K562 (cell line): ENCODE data around the gene LIMS1. TPM values are rescaled to one million over a fixed set of nuclear protein-coding genes. Genes with fewer than 3 reads are reported as not detected.

Experiments used
- BHLHE40 ChIP-seq: IDR thresholded peaks from 2 replicates; pipeline ENCODE4 v1.6.1; 2011; ENCODE audit warnings: low read length, improper control_type of control experiment
- BMI1 ChIP-seq: fragments of 150-350 bp; IDR thresholded peaks from 2 replicates; pipeline ENCODE4 v1.6.1; 2014; ENCODE audit warnings: low read length
- BRD4 ChIP-seq: fragments of 200-600 bp; sonication (generic); IDR thresholded peaks from 2 replicates; pipeline ENCODE4 v1.6.1; 2017; ENCODE audit warnings: inconsistent platforms
- CBX5 ChIP-seq: IDR thresholded peaks from 2 replicates; pipeline ENCODE4 v1.6.1; 2014; ENCODE audit warnings: low read depth, borderline replicate concordance
- CREM ChIP-seq: IDR thresholded peaks from 2 replicates; pipeline ENCODE4 v1.6.1; 2014; ENCODE audit warnings: antibody characterized with exemption, low read depth
- EHMT2 ChIP-seq: fragments of 450-650 bp; IDR thresholded peaks from 2 replicates; pipeline ENCODE4 v1.6.1; 2018; ENCODE audit warnings: antibody characterized with exemption
- FIP1L1 ChIP-seq: fragments of 200-400 bp; formaldehyde crosslinking; IDR thresholded peaks from 2 replicates; pipeline ENCODE4 v1.6.1; 2018; ENCODE audit warnings: mild to moderate bottlenecking, low read depth, low read length; ENCODE audit not compliant: poor library complexity, severe bottlenecking
- HEY1 ChIP-seq: fragments of 250-450 bp; sonication (Bioruptor Pico); IDR thresholded peaks from 2 replicates; pipeline ENCODE4 v1.5.0; 2020; ENCODE audit warnings: mild to moderate bottlenecking, moderate library complexity, borderline replicate concordance
- HNRNPK ChIP-seq: fragments of 200-400 bp; formaldehyde crosslinking; IDR thresholded peaks from one replicate; pipeline ENCODE4 v1.6.1; 2018; ENCODE audit warnings: mild to moderate bottlenecking, low read depth, low read length; ENCODE audit not compliant: poor library complexity, severe bottlenecking
- KLF13 ChIP-seq: fragments of 450-650 bp; IDR thresholded peaks from 2 replicates; pipeline ENCODE4 v1.6.1; 2016; ENCODE audit warnings: missing genetic modification characterization, low read depth, mild to moderate bottlenecking, missing compliant biosample characterization, moderate library complexity, borderline replicate concordance
- MEF2A ChIP-seq: IDR thresholded peaks from 2 replicates; pipeline ENCODE4 v1.6.1; 2011; ENCODE audit warnings: low read depth, mild to moderate bottlenecking, low read length, moderate library complexity; ENCODE audit not compliant: control insufficient read depth
- MTA1 ChIP-seq: fragments of 450-650 bp; IDR thresholded peaks from 2 replicates; pipeline ENCODE4 v1.6.1; 2017; ENCODE audit warnings: borderline replicate concordance
- MYBL2 ChIP-seq, 2 experiments: fragments of 450-650 bp in 1 of 2; sonication (generic) in 1 of 2; formaldehyde crosslinking in 1 of 2; IDR thresholded peaks; 2 replicates each; pipeline versions ENCODE4 v1.6.1 to v1.8.1; 2017 to 2022; ENCODE audit warnings: borderline replicate concordance in 1 of 2, inconsistent platforms in 1 of 2, low read depth in 1 of 2, mild to moderate bottlenecking in 1 of 2, missing genetic modification reagents in 1 of 2, moderate library complexity in 1 of 2
- PURB ChIP-seq: sonication (generic); formaldehyde crosslinking; IDR thresholded peaks from 2 replicates; pipeline ENCODE4 v1.9.0; 2021; ENCODE audit warnings: low read depth, mild to moderate bottlenecking, missing genetic modification reagents
- PYGO2 ChIP-seq: fragments of 450-650 bp; IDR thresholded peaks from 2 replicates; pipeline ENCODE4 v1.6.1; 2016; ENCODE audit warnings: mild to moderate bottlenecking, missing genetic modification characterization, moderate library complexity, missing compliant biosample characterization
- SMARCB1 ChIP-seq: IDR thresholded peaks from 2 replicates; pipeline ENCODE4 v1.6.1; 2011; ENCODE audit warnings: improper control_type of control experiment, low read depth; ENCODE audit not compliant: insufficient read length
- SREBF1 ChIP-seq: fragments of 150-350 bp; IDR thresholded peaks from 2 replicates; pipeline ENCODE4 v1.6.1; 2014; ENCODE audit warnings: antibody characterized with exemption, low read depth, low read length, borderline replicate concordance
- TEAD2 ChIP-seq: fragments of 450-650 bp; IDR thresholded peaks from 2 replicates; pipeline ENCODE4 v1.6.1; 2016; ENCODE audit warnings: missing genetic modification characterization, control low read depth, missing compliant biosample characterization
- THRAP3 ChIP-seq: fragments of 450-650 bp; IDR thresholded peaks from 2 replicates; pipeline ENCODE4 v1.6.1; 2016; ENCODE audit warnings: mild to moderate bottlenecking, inconsistent platforms, borderline replicate concordance
- ZNF347 ChIP-seq: fragments of 450-650 bp; formaldehyde crosslinking; IDR thresholded peaks from 2 replicates; pipeline ENCODE4 v1.4.0; 2020; ENCODE audit warnings: low read depth, mild to moderate bottlenecking, moderate library complexity
- polyA plus RNA-seq, 8 experiments: library from polyadenylated mRNA; depleted of rRNA in 4 of 8; stranded (reverse) in 5 of 8; unstranded in 3 of 8; fragments of >200 nt; fragmentation: Nextera tagmentation in 2 of 8; fragmentation: Illumina TruSeq in 1 of 8; extraction: Ambion mirVana in 2 of 8; extraction: Trizol in 1 of 8; gene quantifications; 2 replicates each; pipeline versions ENCODE4 v1.2.1 to v1.2.3, GENCODE V29; 2011 to 2014; ENCODE audit warnings: inconsistent platforms in 1 of 8, missing spikeins in 1 of 8
- total RNA-seq, 7 experiments: library from RNA; depleted of rRNA in 6 of 7; stranded (reverse); fragments of >200 nt in 6 of 7; fragmentation: Illumina TruSeq in 2 of 7; extraction: Trizol in 2 of 7; gene quantifications; 2 replicates each; pipeline versions ENCODE4 v1.2.1 to v1.2.3, GENCODE V29; 2011 to 2021; ENCODE audit warnings: low replicate concordance in 1 of 7
- TF ChIP-seq, protein P1 (sequence below): sonication (generic); formaldehyde crosslinking; IDR thresholded peaks from 2 replicates; pipeline ENCODE4 v1.9.0; 2022; ENCODE audit warnings: mild to moderate bottlenecking, missing genetic modification reagents
- TF ChIP-seq, protein P2 (sequence below): fragments of 250-450 bp; sonication (Bioruptor Pico); IDR thresholded peaks from 2 replicates; pipeline ENCODE4 v1.5.1; 2021; ENCODE audit warnings: mild to moderate bottlenecking
- TF ChIP-seq, protein P3 (sequence below), 2 experiments: IDR thresholded peaks; 2 replicates each; pipeline ENCODE4 v1.6.1; 2012; ENCODE audit warnings: improper control_type of control experiment in 2 of 2, low read depth in 2 of 2, low read length in 2 of 2, borderline replicate concordance in 1 of 2

Gene LIMS1
- total and polyA plus RNA-seq, 9 of the 15 experiments (the other 6 are each of a cell fraction or from before 2014, with no cell fraction given): 52.8 to 134 (median 81.0) TPM

DNA sequence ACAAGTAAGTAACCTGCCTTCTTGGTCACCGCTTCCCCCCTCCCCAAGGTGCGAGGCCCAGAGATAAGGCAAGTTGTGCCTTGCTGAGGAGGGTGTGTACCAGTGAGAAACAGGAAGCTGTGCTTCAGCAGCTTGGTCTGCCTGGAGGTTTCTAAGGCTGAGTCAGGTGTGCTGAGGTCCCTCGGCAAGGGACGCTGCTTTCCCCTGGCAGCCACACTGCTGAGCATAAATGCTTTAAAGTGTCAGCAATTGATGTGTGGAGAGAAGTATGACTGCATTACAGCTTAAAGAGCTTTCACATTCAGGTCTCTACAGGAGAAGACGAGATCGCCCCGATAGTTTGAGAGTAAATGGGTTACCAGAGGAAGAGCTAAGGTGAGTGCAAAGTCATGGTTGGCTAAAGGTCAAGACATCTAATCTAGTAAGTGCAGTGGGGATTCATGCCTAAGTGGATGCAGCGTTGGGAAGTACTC lies 86.9 kb downstream of the LIMS1 start (continued):
- TF ChIP-seq TEAD2 (tag) (no peak), SMARCB1 (no peak), ZNF347 (no peak), MTA1 (0 out of 2 replicates have a peak, but pooled peaks have one; percentile 33), CBX5 (0 out of 2 replicates have a peak, but pooled peaks have one; percentile 57), KLF13 (no peak), FIP1L1 (no peak), PYGO2 (tag) (no peak), PURB (CRISPR knock-in tag) (no peak), HEY1 (CRISPR knock-in tag) (no peak), EHMT2 (0 out of 2 replicates have a peak, but pooled peaks have one; percentile 37), BHLHE40 (0 out of 2 replicates have a peak, but pooled peaks have one; percentile 22), SREBF1 (no peak), BRD4 (no peak), CREM (peak; percentile 68), HNRNPK (no peak), THRAP3 (no peak), MEF2A (no peak), MYBL2 (IDR thresholded peaks at IDR 0.05; ENCODE audit: low read depth) (no peak), MYBL2 (CRISPR knock-in tag; IDR thresholded peaks at IDR 0.05; ENCODE audit: borderline replicate concordance) (no peak), BMI1 (no peak)
- TF ChIP-seq, protein P1, sequence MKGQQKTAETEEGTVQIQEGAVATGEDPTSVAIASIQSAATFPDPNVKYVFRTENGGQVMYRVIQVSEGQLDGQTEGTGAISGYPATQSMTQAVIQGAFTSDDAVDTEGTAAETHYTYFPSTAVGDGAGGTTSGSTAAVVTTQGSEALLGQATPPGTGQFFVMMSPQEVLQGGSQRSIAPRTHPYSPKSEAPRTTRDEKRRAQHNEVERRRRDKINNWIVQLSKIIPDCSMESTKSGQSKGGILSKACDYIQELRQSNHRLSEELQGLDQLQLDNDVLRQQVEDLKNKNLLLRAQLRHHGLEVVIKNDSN (CRISPR knock-in tag): peak; percentile 40; the same call in 1 of the 2 replicates
- TF ChIP-seq, protein P2, sequence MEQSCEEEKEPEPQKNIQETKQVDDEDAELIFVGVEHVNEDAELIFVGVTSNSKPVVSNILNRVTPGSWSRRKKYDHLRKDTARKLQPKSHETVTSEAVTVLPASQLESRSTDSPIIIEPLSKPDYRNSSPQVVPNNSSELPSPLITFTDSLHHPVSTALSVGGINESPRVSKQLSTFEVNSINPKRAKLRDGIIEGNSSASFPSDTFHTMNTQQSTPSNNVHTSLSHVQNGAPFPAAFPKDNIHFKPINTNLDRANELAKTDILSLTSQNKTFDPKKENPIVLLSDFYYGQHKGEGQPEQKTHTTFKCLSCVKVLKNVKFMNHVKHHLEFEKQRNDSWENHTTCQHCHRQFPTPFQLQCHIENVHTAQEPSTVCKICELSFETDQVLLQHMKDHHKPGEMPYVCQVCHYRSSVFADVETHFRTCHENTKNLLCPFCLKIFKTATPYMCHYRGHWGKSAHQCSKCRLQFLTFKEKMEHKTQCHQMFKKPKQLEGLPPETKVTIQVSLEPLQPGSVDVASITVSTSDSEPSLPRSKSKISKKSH (CRISPR knock-in tag): no peak
- TF ChIP-seq, protein P3, sequence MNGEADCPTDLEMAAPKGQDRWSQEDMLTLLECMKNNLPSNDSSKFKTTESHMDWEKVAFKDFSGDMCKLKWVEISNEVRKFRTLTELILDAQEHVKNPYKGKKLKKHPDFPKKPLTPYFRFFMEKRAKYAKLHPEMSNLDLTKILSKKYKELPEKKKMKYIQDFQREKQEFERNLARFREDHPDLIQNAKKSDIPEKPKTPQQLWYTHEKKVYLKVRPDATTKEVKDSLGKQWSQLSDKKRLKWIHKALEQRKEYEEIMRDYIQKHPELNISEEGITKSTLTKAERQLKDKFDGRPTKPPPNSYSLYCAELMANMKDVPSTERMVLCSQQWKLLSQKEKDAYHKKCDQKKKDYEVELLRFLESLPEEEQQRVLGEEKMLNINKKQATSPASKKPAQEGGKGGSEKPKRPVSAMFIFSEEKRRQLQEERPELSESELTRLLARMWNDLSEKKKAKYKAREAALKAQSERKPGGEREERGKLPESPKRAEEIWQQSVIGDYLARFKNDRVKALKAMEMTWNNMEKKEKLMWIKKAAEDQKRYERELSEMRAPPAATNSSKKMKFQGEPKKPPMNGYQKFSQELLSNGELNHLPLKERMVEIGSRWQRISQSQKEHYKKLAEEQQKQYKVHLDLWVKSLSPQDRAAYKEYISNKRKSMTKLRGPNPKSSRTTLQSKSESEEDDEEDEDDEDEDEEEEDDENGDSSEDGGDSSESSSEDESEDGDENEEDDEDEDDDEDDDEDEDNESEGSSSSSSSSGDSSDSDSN (IDR thresholded peaks at IDR 0.05; ENCODE audit: borderline replicate concordance in 1 of 2, low read depth in 2 of 2, low read length in 2 of 2): peak in 1 of 2 experiments; percentile 74; a peak in 1 of 4 replicates
